Neural cell (in vitro differentiated cells): Measurements from ENCODE around the gene FAF2. TPM values are rescaled to one million over a fixed set of nuclear protein-coding genes. Genes with fewer than 3 reads are reported as not detected.

Experiments
- H2AFZ ChIP-seq: fragments of 200-600, 300-800 bp; sonication (generic), shearing (Covaris generic); 2 replicates; pipeline ENCODE4 v1.6.0; 2014; ENCODE audit warnings: low read depth, mild to moderate bottlenecking, antibody characterized with exemption, low read length, moderate library complexity
- H3F3A ChIP-seq: fragments of 200-600 bp; shearing (Covaris generic); 2 replicates; pipeline ENCODE4 v1.6.1; 2016; ENCODE audit warnings: mild to moderate bottlenecking, moderate library complexity, mixed read lengths, antibody characterized with exemption, low read length; ENCODE audit not compliant: insufficient read depth, poor library complexity, severe bottlenecking
- H3K27ac ChIP-seq: fragments of 200-600, 300-800 bp; sonication (generic), shearing (Covaris generic); 2 replicates; pipeline ENCODE4 v1.5.1; 2014; ENCODE audit warnings: mild to moderate bottlenecking, low read length, moderate library complexity
- H3K27me3 ChIP-seq: fragments of 300-800, 200-600 bp; sonication (generic), shearing (Covaris generic); 2 replicates; pipeline ENCODE4 v1.6.0; 2014; ENCODE audit warnings: mild to moderate bottlenecking, low read depth, low read length, moderate library complexity; ENCODE audit not compliant: insufficient read depth
- H3K36me3 ChIP-seq: fragments of 300-800, 200-600 bp; sonication (generic), shearing (Covaris generic); 2 replicates; pipeline ENCODE4 v1.5.1; 2014; ENCODE audit warnings: mild to moderate bottlenecking, antibody characterized with exemption, low read length, moderate library complexity; ENCODE audit not compliant: insufficient read depth
- H3K4me2 ChIP-seq: fragments of 300-800, 200-600 bp; sonication (generic), shearing (Covaris generic); 2 replicates; pipeline ENCODE4 v1.6.0; 2014; ENCODE audit warnings: mild to moderate bottlenecking, low read length
- H3K4me3 ChIP-seq: fragments of 300-800, 200-600 bp; sonication (generic), shearing (Covaris generic); 2 replicates; pipeline ENCODE4 v1.5.1; 2014; ENCODE audit warnings: mild to moderate bottlenecking, low read length, moderate library complexity
- H3K79me2 ChIP-seq: fragments of 200-600 bp; shearing (Covaris generic); replicated peaks from 2 replicates; pipeline ENCODE4 v1.6.0; 2014; ENCODE audit warnings: mild to moderate bottlenecking, low read length, moderate library complexity; ENCODE audit not compliant: insufficient read depth
- H3K9ac ChIP-seq: fragments of 300-800, 200-600 bp; sonication (generic), shearing (Covaris generic); 2 replicates; pipeline ENCODE4 v1.6.1; 2016; ENCODE audit warnings: mild to moderate bottlenecking, low read length, mixed read lengths
- H3K9me2 ChIP-seq: fragments of 200-600 bp; shearing (Covaris generic); 2 replicates; pipeline ENCODE4 v1.6.1; 2016; ENCODE audit warnings: mild to moderate bottlenecking, low read length, mixed read lengths; ENCODE audit not compliant: insufficient read depth
- H3K9me3 ChIP-seq: fragments of 200-600, 300-800 bp; sonication (generic), shearing (Covaris generic); 2 replicates; pipeline ENCODE4 v1.6.1; 2016; ENCODE audit warnings: mild to moderate bottlenecking, mixed run types, low read length, moderate library complexity, mixed read lengths
- H4K20me1 ChIP-seq: fragments of 200-600 bp; shearing (Covaris generic); 2 replicates; pipeline ENCODE4 v1.6.1; 2016; ENCODE audit warnings: mild to moderate bottlenecking, mixed run types; ENCODE audit not compliant: insufficient read depth
- CTCF ChIP-seq: fragments of 450-650 bp; IDR thresholded peaks from 2 replicates; pipeline ENCODE4 v1.5.1; 2014; ENCODE audit warnings: antibody characterized with exemption, mild to moderate bottlenecking, moderate library complexity; ENCODE audit not compliant: poor library complexity, severe bottlenecking
- EP300 ChIP-seq: fragments of 450-650 bp; conservative IDR thresholded peaks from 2 replicates; pipeline ENCODE4 v1.6.1; 2014; ENCODE audit warnings: antibody characterized with exemption, mild to moderate bottlenecking, moderate library complexity; ENCODE audit not compliant: poor library complexity, severe bottlenecking
- EZH2 ChIP-seq: fragments of 200-600, 300-800 bp; shearing (Covaris generic), sonication (generic); IDR thresholded peaks from 2 replicates; pipeline ENCODE4 v1.6.1; 2014; ENCODE audit warnings: antibody characterized with exemption, low read length, borderline replicate concordance, mild to moderate bottlenecking; ENCODE audit not compliant: insufficient read depth, poor library complexity, severe bottlenecking
- MXI1 ChIP-seq: fragments of 450-650 bp; conservative IDR thresholded peaks from 2 replicates; pipeline ENCODE4 v1.6.1; 2014; ENCODE audit warnings: antibody characterized with exemption, mild to moderate bottlenecking; ENCODE audit not compliant: poor library complexity, severe bottlenecking
- POLR2AphosphoS5 ChIP-seq: IDR thresholded peaks from 2 replicates; pipeline ENCODE4 v1.6.1; 2012
- RAD21 ChIP-seq: fragments of 450-650 bp; conservative IDR thresholded peaks from 2 replicates; pipeline ENCODE4 v1.6.1; 2014; ENCODE audit warnings: antibody characterized with exemption, mild to moderate bottlenecking, moderate library complexity
- SMC3 ChIP-seq: fragments of 450-650 bp; conservative IDR thresholded peaks from 2 replicates; pipeline ENCODE4 v1.6.1; 2014; ENCODE audit warnings: antibody characterized with exemption, mild to moderate bottlenecking, moderate library complexity; ENCODE audit not compliant: poor library complexity
- TAF1 ChIP-seq: IDR thresholded peaks from 2 replicates; pipeline ENCODE4 v1.6.1; 2012; ENCODE audit warnings: low read depth
- polyA plus RNA-seq: library from polyadenylated mRNA; depleted of rRNA; stranded (reverse); fragments of >200 nt; gene quantifications from 2 replicates; pipeline ENCODE4 v1.2.3, GENCODE V29; 2014
- TF ChIP-seq, protein P1 (sequence below): IDR thresholded peaks from 2 replicates; pipeline ENCODE4 v1.6.1; 2012; ENCODE audit warnings: borderline replicate concordance

Gene FAF2
- polyA plus RNA-seq, 1 donor from 2014 or later: 30.8 TPM

DNA sequence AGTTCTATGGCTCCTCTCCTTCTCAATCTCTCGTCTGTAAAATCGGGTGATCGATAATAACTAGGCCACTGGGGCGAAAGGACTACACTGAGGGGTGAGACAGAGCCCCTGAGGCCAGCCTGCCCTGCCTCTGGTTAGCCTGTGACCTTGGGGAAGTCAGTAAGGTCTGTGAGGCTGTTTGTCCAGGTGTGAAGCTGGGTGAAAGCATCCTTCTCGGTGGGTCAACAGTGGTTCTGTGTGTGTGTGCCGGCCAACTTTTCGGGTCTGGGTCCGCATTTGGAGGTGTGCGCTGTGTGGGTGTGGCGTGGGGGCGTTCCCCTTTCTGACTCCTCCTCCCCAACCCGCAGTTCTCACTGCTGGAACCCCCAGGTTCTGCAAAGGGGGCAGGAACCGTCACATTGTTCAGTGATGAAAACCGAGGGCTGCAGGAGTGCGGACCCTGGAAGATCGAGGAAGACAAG is 94.0 kb downstream of the FAF2 start:
- H3K79me2 ChIP-seq: no peaks in the 10 kb centered on the region
- H3F3A ChIP-seq: no peaks in the 10 kb centered on the region
- H3K27me3 ChIP-seq: no peaks in the 10 kb centered on the region
- TF ChIP-seq EP300: no peak
- TF ChIP-seq CTCF: no peak
- TF ChIP-seq MXI1: no peak
- TF ChIP-seq, protein P1, sequence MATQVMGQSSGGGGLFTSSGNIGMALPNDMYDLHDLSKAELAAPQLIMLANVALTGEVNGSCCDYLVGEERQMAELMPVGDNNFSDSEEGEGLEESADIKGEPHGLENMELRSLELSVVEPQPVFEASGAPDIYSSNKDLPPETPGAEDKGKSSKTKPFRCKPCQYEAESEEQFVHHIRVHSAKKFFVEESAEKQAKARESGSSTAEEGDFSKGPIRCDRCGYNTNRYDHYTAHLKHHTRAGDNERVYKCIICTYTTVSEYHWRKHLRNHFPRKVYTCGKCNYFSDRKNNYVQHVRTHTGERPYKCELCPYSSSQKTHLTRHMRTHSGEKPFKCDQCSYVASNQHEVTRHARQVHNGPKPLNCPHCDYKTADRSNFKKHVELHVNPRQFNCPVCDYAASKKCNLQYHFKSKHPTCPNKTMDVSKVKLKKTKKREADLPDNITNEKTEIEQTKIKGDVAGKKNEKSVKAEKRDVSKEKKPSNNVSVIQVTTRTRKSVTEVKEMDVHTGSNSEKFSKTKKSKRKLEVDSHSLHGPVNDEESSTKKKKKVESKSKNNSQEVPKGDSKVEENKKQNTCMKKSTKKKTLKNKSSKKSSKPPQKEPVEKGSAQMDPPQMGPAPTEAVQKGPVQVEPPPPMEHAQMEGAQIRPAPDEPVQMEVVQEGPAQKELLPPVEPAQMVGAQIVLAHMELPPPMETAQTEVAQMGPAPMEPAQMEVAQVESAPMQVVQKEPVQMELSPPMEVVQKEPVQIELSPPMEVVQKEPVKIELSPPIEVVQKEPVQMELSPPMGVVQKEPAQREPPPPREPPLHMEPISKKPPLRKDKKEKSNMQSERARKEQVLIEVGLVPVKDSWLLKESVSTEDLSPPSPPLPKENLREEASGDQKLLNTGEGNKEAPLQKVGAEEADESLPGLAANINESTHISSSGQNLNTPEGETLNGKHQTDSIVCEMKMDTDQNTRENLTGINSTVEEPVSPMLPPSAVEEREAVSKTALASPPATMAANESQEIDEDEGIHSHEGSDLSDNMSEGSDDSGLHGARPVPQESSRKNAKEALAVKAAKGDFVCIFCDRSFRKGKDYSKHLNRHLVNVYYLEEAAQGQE: no peak
- TF ChIP-seq POLR2AphosphoS5: no peak
- no peaks in the 10 kb centered on the region for H3K9me2 ChIP-seq
- no peak overlapping the region for H3K4me2 ChIP-seq
- no peaks in the 10 kb centered on the region for H3K9me3 ChIP-seq
- no peak overlapping the region for H2AFZ ChIP-seq
- H3K4me3 ChIP-seq: peak overlapping the region; percentile 69
- peak overlapping the region; percentile 62 for H3K9ac ChIP-seq
- no peak overlapping the region for H3K27ac ChIP-seq
- no peaks in the 10 kb centered on the region for H3K36me3 ChIP-seq
- H4K20me1 ChIP-seq: no peaks in the 10 kb centered on the region

GRCh38 chr5:176542596-176543427 is 94.6 kb downstream of the FAF2 start:
- no peaks in the 10 kb centered on the region for H3K27me3 ChIP-seq
- no peaks in the 10 kb centered on the region for H3F3A ChIP-seq
- H3K27ac ChIP-seq: no peak overlapping the region
- no peaks in the 10 kb centered on the region for H3K9me3 ChIP-seq
- H2AFZ ChIP-seq: no peak overlapping the region
- H3K4me3 ChIP-seq: peak overlapping the region; percentile 91
- peak overlapping the region; percentile 79 for H3K9ac ChIP-seq
- H4K20me1 ChIP-seq: no peaks in the 10 kb centered on the region
- H3K79me2 ChIP-seq: no peaks in the 10 kb centered on the region
- TF ChIP-seq TAF1 (peak; percentile 16), POLR2AphosphoS5 (no peak), EP300 (no peak), EZH2 (no peak), RAD21 (no peak), MXI1 (no peak), CTCF (peak; percentile 45), SMC3 (no peak)
- TF ChIP-seq, protein P1: no peak
- no peaks in the 10 kb centered on the region for H3K36me3 ChIP-seq
- H3K4me2 ChIP-seq: peak overlapping the region; percentile 39
- no peaks in the 10 kb centered on the region for H3K9me2 ChIP-seq
